GM12892 (cell line): Measurements from ENCODE around the gene GNAL.

ENCODE experiments used
- DNase-seq: peaks from one replicate; pipeline ENCODE4 v3.0.0; 2011; ENCODE audit not compliant: insufficient read length
- FAIRE-seq: peaks from 2 replicates; lab custom pipeline; 2011; peaks lifted over from hg19 to GRCh38; lab: Jason Lieb, UNC
- POLR2A ChIP-seq: IDR thresholded peaks from 2 replicates; pipeline ENCODE4 v1.6.1; 2011; ENCODE audit warnings: low read depth, low read length, control low read depth
- POLR2AphosphoS5 ChIP-seq: IDR thresholded peaks from 2 replicates; pipeline ENCODE4 v1.6.1; 2011; ENCODE audit warnings: low read depth, low read length, control low read depth
- TAF1 ChIP-seq: IDR thresholded peaks from 2 replicates; pipeline ENCODE4 v1.6.1; 2011; ENCODE audit warnings: low read depth, mild to moderate bottlenecking, control low read depth, low read length, borderline replicate concordance

Gene GNAL

DNA sequence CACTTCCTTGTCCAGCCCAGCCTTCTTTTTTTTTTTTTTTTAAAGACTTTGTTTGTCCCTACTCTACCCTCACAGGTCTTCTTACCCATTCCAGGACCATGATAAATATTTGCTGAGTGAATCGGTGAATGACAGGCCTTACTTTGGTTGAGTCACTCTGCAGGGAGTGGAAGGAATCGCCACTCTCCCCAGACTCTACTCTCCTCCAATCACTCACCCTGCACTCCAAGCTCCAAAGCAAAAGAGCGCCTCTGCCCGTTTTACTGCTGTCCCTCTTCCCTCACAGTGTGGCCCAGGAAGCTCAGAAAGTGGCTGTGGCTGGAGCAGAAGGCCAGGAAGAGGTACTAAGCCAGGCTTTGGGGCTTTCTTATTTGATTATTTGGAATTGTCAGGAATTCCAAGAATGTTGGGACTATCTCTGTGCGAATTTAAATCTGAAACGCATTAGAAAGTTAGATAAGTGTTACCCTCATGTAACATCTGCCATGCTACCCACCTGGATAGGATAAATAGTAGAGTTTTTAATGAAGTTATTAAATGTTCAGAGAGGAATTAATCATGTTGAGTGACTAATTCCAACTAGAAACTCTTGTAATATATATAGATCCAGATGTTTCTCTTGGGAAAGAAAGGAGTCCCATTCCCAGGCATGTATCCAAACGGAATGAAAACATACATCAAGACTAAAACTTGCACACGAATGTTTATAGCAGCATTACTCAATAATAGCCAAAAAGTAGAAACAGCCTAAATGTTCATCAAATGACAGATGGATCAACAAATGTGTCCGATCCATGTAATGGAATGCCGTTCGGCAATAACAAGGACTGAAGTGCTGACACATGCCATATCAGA, 119.2 kb downstream of the GNAL start:
- no peak for TF ChIP-seq TAF1
- no peak for DNase-seq
- FAIRE-seq = no peak

GRCh38 chr18:11809895-11810294, 120.8 kb downstream of the GNAL start:
- TF ChIP-seq POLR2A = no peak
- no peak for TF ChIP-seq POLR2AphosphoS5
- TF ChIP-seq TAF1 = no peak
- FAIRE-seq (no peak), DNase-seq (no peak)

DNA sequence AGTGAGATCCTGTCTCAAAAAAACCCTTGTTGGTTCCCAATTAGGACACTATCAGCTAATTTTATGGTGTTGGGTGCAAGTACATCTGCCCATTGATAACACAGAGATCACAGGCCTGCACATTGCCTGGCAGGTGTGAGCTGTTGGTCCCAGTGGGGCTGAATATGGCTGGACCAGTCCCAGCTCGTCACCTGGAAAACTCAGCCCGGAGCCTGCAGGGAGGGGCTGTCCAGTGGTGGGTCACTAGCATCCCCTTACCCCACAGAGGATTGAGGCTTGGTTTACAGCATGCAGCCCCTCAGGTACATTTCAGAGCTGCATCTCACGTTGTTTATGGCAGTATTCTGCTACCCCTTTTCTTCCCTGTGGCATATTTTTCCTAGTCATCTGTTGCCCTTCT, 121.3 kb downstream of the GNAL start:
- FAIRE-seq (no peak), DNase-seq (no peak)
- TF ChIP-seq POLR2AphosphoS5 = no peak
- no peak for TF ChIP-seq TAF1
- TF ChIP-seq POLR2A = no peak

- no peak for TF ChIP-seq POLR2A
- TF ChIP-seq TAF1 = no peak
- TF ChIP-seq POLR2AphosphoS5 = no peak
- DNase-seq (no peak), FAIRE-seq (no peak)
Observed at GRCh38 chr18:11811009-11811408, 121.9 kb downstream of the GNAL start.

DNA sequence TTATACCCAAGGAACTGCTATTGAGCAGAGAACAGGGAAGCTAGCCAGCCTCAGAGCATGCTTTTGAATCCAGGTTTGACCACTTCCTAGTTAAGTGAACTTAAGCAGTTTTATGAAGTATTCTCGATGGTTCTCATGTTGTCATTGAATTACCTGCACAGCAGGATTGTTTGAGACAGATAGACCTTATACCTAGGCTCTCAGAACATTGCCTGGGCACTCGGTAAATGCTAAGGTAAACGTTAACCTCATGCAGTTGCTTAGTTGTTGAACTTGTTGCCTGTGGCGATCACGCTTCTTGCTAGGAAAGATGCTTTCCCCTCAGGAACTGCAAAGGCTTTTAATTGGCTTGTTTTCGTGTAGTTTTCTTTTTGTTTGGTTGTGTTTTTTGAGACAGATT, 128.2 kb downstream of the GNAL start:
- no peak for DNase-seq
- no peak for FAIRE-seq
- no peak for TF ChIP-seq POLR2A
- no peak for TF ChIP-seq TAF1
- TF ChIP-seq POLR2AphosphoS5 = no peak

DNA sequence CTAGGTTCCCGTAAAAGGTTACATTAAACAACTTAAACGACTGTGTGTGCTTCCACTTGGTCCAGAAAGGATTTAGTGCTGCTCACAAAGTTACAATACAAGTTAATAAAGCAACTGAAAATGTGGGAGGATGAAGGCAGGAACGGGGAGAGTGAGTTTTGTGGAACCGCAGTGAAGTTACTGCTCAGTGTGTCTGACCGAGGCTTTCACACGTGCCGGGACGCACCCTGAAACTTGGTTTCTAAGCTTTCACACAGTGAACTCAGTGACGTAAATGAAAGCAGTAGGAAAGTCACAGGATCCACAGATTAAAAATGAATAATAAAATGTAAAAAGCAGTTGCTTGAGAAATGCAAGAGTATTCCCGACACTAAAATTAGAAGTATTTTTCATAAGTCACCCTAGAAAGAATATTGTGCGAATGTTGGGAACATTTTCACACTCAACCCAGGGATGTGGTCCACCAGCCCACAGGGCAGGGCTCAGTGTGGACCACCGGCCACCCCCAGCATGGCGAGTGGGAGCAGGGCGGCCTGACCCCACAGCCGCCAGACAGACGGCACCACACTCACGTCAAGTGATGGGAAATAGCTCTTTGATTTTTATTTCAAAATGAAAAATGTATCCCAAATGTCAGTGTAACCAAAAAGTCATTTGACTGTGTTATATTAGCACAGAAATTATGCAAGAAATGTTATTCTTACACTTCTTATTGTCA, 129.6 kb downstream of the GNAL start:
- FAIRE-seq (no peak), DNase-seq (no peak)
- no peak for TF ChIP-seq TAF1
- no peak for TF ChIP-seq POLR2AphosphoS5
- no peak for TF ChIP-seq POLR2A

DNA sequence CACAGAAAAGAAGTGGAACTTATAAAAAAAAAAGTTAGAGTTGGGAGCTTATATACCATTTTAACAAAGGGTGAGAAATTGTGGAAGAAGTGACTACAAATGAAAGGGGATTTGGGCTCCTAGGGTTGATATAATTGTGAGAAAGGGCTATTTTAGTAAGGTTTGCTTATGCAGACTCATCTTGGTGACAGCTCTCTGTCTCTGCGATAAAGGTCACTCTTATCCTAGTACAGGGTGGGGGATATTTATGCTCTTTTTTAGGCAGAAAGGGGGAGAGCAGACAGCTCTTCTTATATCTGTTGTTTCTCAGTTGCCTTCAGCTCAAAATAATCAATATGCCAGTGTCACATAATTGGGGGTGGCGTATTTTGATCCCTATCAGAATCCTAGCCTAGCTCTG, 130.9 kb downstream of the GNAL start:
- FAIRE-seq = no peak
- DNase-seq = no peak
- TF ChIP-seq POLR2AphosphoS5 = no peak
- no peak for TF ChIP-seq POLR2A
- TF ChIP-seq TAF1 = no peak

DNA sequence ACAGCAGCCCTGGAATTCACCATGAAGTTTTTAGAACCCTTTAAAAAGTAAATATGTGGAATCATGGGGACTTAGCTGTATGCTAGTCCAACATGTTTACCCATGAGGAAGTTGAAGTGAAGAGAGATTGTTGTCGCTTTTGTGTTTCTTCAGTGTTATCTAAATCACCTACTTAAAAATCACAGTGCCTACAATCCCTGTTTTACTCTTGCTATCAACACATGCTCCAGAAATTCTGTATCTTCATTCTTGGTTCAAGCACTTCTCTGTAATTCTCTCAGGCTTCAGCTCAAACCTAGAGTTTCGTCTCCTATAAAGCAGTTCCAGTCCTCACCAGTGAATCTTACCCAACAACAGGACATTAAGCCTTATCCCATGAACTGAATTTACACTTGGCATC, 131.6 kb downstream of the GNAL start:
- DNase-seq = no peak
- TF ChIP-seq TAF1 (no peak), POLR2A (no peak), POLR2AphosphoS5 (no peak)
- FAIRE-seq = no peak

DNA sequence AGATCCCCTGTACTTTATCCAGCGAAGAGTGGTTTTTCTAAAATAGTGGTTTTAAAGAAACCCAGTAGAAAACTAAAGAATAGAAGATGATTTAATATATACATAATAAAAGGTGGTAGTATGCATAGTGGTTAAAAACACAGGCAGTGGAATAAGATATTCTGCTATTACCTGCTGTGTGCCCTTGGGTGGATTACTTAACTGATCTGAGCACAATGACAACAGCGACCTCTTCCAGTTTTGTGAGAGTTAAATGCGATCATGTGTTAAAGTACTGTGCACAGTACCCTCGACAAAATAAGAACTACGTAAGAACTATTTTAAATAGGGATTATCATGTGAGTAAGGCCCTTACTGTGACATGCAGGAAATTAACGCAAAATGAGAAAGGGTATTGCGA, 132.1 kb downstream of the GNAL start:
- FAIRE-seq = no peak
- no peak for TF ChIP-seq TAF1
- no peak for TF ChIP-seq POLR2A
- no peak for TF ChIP-seq POLR2AphosphoS5
- no peak for DNase-seq

GRCh38 chr18:11821643-11822237, 132.7 kb downstream of the GNAL start:
- TF ChIP-seq TAF1 = no peak
- no peak for TF ChIP-seq POLR2AphosphoS5
- TF ChIP-seq POLR2A = no peak
- DNase-seq = no peak
- FAIRE-seq = no peak

DNA sequence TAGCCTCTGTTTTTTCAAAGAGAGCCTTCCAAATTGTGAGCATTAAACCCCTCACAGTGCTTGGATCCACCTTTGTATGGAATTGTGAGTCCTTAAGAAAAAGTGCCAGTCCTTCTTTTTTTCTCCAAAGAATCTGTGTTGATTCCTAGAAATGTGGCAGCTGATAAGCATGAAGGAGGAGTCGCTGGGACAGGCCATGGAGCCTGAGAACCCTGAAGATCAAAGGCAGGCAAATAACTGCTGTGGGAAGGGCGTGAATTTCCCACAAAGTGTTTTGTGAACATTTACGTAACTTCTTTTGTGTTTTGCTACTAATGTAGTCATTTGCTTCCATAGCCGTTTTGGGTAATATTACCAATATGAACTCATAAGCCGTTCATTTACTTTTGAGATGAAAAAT, 134.5 kb downstream of the GNAL start:
- no peak for TF ChIP-seq TAF1
- TF ChIP-seq POLR2AphosphoS5 = no peak
- TF ChIP-seq POLR2A = no peak
- no peak for DNase-seq
- FAIRE-seq = no peak

GRCh38 chr18:11826836-11827235, 137.8 kb downstream of the GNAL start:
- DNase-seq = no peak
- FAIRE-seq = no peak
- TF ChIP-seq TAF1 = no peak
